ENCODE measurements around the gene CDK8. TPM values are rescaled to one million over a fixed set of nuclear protein-coding genes. Genes with fewer than 3 reads are reported as not detected.

Gene CDK8
- total and polyA plus RNA-seq, 2 experiments from 2014 or later, result 13.6 to 24.0 TPM

GRCh38 chr13:26423629-26424028 lies 169.7 kb downstream of the CDK8 start:
- Histone ChIP-seq H3K27me3 (ENCODE audit: insufficient read depth) (no peaks in the 10 kb centered on the region), H3K27ac (ENCODE audit: low read depth) (no peak overlapping the region), H2AFZ (peak overlapping the region; percentile 38; the same call in 1 of the 2 replicates), H4K20me1 (replicated peaks; ENCODE audit: insufficient read depth) (no peaks in the 10 kb centered on the region), H3F3A (replicated peaks; ENCODE audit: low read depth) (no peaks in the 10 kb centered on the region), H3K9me2 (ENCODE audit: insufficient read depth) (no peaks in the 10 kb centered on the region), H3K36me3 (ENCODE audit: insufficient read depth) (no peaks in the 10 kb centered on the region), H3K79me2 (replicated peaks; ENCODE audit: insufficient read depth) (no peaks in the 10 kb centered on the region), H3K4me2 (no peak overlapping the region), H3K4me1 (ENCODE audit: insufficient read depth) (no peaks in the 10 kb centered on the region), H3K4me3 (no peak overlapping the region)
- Mint-ChIP-seq H3K27ac (peak overlapping the region; percentile 92), H3K27me3 (ENCODE audit: insufficient read depth, low read depth, poor library complexity) (peaks cover 7% of the 10 kb centered on the region), H3K9me3 (no peaks in the 10 kb centered on the region), H3K4me3 (no peak overlapping the region), H3K4me1 (peaks cover 8% of the 10 kb centered on the region; the same call in 2 of the 3 replicates), H3K36me3 (ENCODE audit: low read depth) (no peaks in the 10 kb centered on the region)
- TF ChIP-seq CTCF (conservative IDR thresholded peaks at IDR 0.05; ENCODE audit: low read depth in 2 of 2), result no peak
- TF ChIP-seq ZNF331 (CRISPR knock-in tag; IDR thresholded peaks at IDR 0.05; ENCODE audit: low read depth), result no peak
- no peak for TF ChIP-seq POLR2AphosphoS5 (IDR thresholded peaks at IDR 0.05; ENCODE audit: low read depth)
- TF ChIP-seq EZH2phosphoT487 (IDR thresholded peaks at IDR 0.05; ENCODE audit: unreplicated experiment), result no peak
- no peak for TF ChIP-seq ETS1 (IDR thresholded peaks at IDR 0.05)
- TF ChIP-seq STAT1 (IDR thresholded peaks at IDR 0.05; ENCODE audit: unreplicated experiment), result no peak
- TF ChIP-seq JUNB (IDR thresholded peaks at IDR 0.05; ENCODE audit: unreplicated experiment), result no peak
- no peak for TF ChIP-seq EZH2 (IDR thresholded peaks at IDR 0.05; ENCODE audit: low read depth, unreplicated experiment)
- TF ChIP-seq CREB1 (CRISPR knock-in tag; IDR thresholded peaks at IDR 0.05; ENCODE audit: low read depth), result no peak
- no peak for TF ChIP-seq NANOG (IDR thresholded peaks at IDR 0.05; ENCODE audit: borderline replicate concordance)
- no peak for TF ChIP-seq REST (IDR thresholded peaks at IDR 0.05; ENCODE audit: unreplicated experiment)
- TF ChIP-seq ZNF114 (CRISPR knock-in tag; IDR thresholded peaks at IDR 0.05), result no peak
- TF ChIP-seq ZNF462 (CRISPR knock-in tag; IDR thresholded peaks at IDR 0.05), result no peak
- DNase-seq (ENCODE audit: low spot score), result peak; percentile 32
- ATAC-seq, result peak; percentile 72

All from GM23338 (cell line).